K562 (cell line): ENCODE measurements around the gene ARL3. TPM values are rescaled to one million over a fixed set of nuclear protein-coding genes. Genes with fewer than 3 reads are reported as not detected.

Experiments
- BDP1 ChIP-seq: IDR thresholded peaks from 3 replicates; pipeline ENCODE4 v1.6.1; 2011; ENCODE audit not compliant: insufficient read length, insufficient read depth
- CHD2 ChIP-seq: IDR thresholded peaks from 2 replicates; pipeline ENCODE4 v1.6.1; 2011; ENCODE audit warnings: low read depth, low read length
- CREM ChIP-seq: IDR thresholded peaks from 2 replicates; pipeline ENCODE4 v1.6.1; 2014; ENCODE audit warnings: antibody characterized with exemption, low read depth
- FOXM1 ChIP-seq, 2 experiments: fragments of 450-650 bp in 1 of 2; sonication (generic) in 1 of 2; formaldehyde crosslinking in 1 of 2; IDR thresholded peaks; 2 replicates each; pipeline versions ENCODE4 v1.6.1 to v1.9.0; 2017 to 2022; ENCODE audit warnings: low read depth in 2 of 2, mild to moderate bottlenecking in 2 of 2, missing genetic modification reagents in 1 of 2, moderate library complexity in 1 of 2
- MYC ChIP-seq, 2 experiments: fragments of 250-450 bp in 1 of 2; sonication (Bioruptor Pico) in 1 of 2; IDR thresholded peaks; 2 replicates each; pipeline versions ENCODE4 v1.5.1 to v1.6.1; 2012 to 2021; ENCODE audit warnings: low read depth in 2 of 2, borderline replicate concordance in 1 of 2, improper control_type of control experiment in 1 of 2, low read length in 1 of 2, mild to moderate bottlenecking in 1 of 2, moderate library complexity in 1 of 2
- NCOR1 ChIP-seq: fragments of 450-650 bp; IDR thresholded peaks from 2 replicates; pipeline ENCODE4 v1.6.1; 2016; ENCODE audit warnings: mild to moderate bottlenecking, moderate library complexity
- PCBP1 ChIP-seq: fragments of 200-400 bp; formaldehyde crosslinking; IDR thresholded peaks from 2 replicates; pipeline ENCODE4 v1.6.1; 2018; ENCODE audit warnings: mild to moderate bottlenecking, low read depth, low read length; ENCODE audit not compliant: poor library complexity, severe bottlenecking
- PCBP2 ChIP-seq: fragments of 200-400 bp; formaldehyde crosslinking; IDR thresholded peaks from 2 replicates; pipeline ENCODE4 v1.6.1; 2018; ENCODE audit warnings: low read length, low read depth, mild to moderate bottlenecking, moderate library complexity; ENCODE audit not compliant: poor library complexity, severe bottlenecking
- POLR2A ChIP-seq: fragments of 450-650 bp; conservative IDR thresholded peaks from 2 replicates; pipeline ENCODE4 v1.6.1; 2016
- RBM14 ChIP-seq: fragments of 200-400 bp; formaldehyde crosslinking; IDR thresholded peaks from 2 replicates; pipeline ENCODE4 v1.6.1; 2018; ENCODE audit warnings: low read depth, mild to moderate bottlenecking, low read length, moderate library complexity, borderline replicate concordance; ENCODE audit not compliant: insufficient read depth
- RFX7 ChIP-seq: fragments of 250-450 bp; sonication (Bioruptor Pico); IDR thresholded peaks from 2 replicates; pipeline ENCODE4 v1.5.1; 2021; ENCODE audit warnings: mild to moderate bottlenecking
- RNF2 ChIP-seq: sonication (generic); IDR thresholded peaks from 2 replicates; pipeline ENCODE4 v1.6.1; 2016
- RUNX1 ChIP-seq: sonication (generic); IDR thresholded peaks from 2 replicates; pipeline ENCODE4 v1.6.1; 2016; ENCODE audit warnings: antibody characterized with exemption, low read depth
- polyA plus RNA-seq, 8 experiments: library from polyadenylated mRNA; depleted of rRNA in 4 of 8; stranded (reverse) in 5 of 8; unstranded in 3 of 8; fragments of >200 nt; fragmentation: Nextera tagmentation in 2 of 8; fragmentation: Illumina TruSeq in 1 of 8; extraction: Ambion mirVana in 2 of 8; extraction: Trizol in 1 of 8; gene quantifications; 2 replicates each; pipeline versions ENCODE4 v1.2.1 to v1.2.3, GENCODE V29; 2011 to 2014; ENCODE audit warnings: inconsistent platforms in 1 of 8, missing spikeins in 1 of 8
- total RNA-seq, 7 experiments: library from RNA; depleted of rRNA in 6 of 7; stranded (reverse); fragments of >200 nt in 6 of 7; fragmentation: Illumina TruSeq in 2 of 7; extraction: Trizol in 2 of 7; gene quantifications; 2 replicates each; pipeline versions ENCODE4 v1.2.1 to v1.2.3, GENCODE V29; 2011 to 2021; ENCODE audit warnings: low replicate concordance in 1 of 7
- TF ChIP-seq, protein P1 (sequence below): fragments of 450-650 bp; IDR thresholded peaks from 2 replicates; pipeline ENCODE4 v1.6.1; 2017; ENCODE audit warnings: antibody characterized with exemption, mild to moderate bottlenecking
- TF ChIP-seq, protein P2 (sequence below): fragments of 450-650 bp; formaldehyde crosslinking; IDR thresholded peaks from 2 replicates; pipeline ENCODE4 v1.4.0; 2020; ENCODE audit warnings: mild to moderate bottlenecking, moderate library complexity
- TF ChIP-seq, protein P3 (sequence below), 2 experiments: fragments of 250-450 bp in 1 of 2; fragments of 450-650 bp in 1 of 2; sonication (Bioruptor Pico) in 1 of 2; IDR thresholded peaks; 2 replicates each; pipeline versions ENCODE4 v1.6.1 to v1.8.0; 2016 to 2021; ENCODE audit warnings: mild to moderate bottlenecking in 2 of 2, moderate library complexity in 2 of 2, missing compliant biosample characterization in 1 of 2, missing genetic modification characterization in 1 of 2

The ARL3 gene
- total and polyA plus RNA-seq, 9 of the 15 experiments (the other 6 are each of a cell fraction or from before 2014, with no cell fraction given): 2.9 to 8.9 (median 4.8) TPM

DNA sequence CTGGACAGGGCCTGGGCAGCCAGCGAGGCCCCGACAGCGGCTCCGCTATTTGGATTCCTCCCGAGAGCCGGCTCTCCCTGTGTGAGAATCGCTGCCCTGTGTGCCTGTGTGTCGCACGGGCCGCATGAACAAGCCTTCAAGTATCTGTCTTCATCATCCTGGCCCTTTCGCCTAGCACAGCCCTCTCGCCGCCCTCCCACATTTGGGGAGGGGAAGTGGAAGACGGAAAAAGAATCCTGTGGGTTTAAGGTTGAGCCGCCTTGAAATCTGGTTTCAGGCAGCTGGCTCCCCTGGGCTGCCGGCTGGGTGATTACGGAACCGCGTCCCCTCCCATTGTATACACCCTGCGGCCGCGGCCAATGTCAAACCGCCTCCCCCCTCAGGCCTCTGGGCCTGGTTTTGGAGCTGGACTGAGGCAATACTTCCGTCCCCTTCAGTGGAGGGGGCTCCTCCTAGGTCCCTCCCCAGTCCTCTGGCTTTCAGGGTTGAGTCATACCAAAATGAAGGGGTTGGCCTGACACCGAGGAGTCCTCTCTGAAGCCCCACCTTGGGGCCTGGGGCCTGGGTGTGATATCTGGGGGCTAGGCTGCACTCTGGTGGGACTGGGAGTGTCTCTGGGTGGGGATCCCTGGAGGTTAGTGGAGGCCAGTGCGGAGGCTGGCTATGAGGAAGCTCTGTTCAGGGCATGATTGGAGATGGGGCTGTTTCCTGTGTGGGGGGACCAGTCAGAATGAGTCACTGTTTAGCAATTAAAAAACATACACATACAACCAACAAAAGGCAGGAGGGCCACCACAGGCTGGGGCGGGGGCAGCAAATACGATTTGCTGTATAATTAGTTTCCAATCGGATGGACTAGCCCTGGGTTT lies 68.2 kb downstream of the ARL3 start (continued):
- TF ChIP-seq RNF2 (peak; percentile 57; the same call in 1 of the 2 replicates), MYC (IDR thresholded peaks at IDR 0.05; ENCODE audit: low read depth, low read length) (peak; percentile 35), MYC (CRISPR knock-in tag; IDR thresholded peaks at IDR 0.05; ENCODE audit: borderline replicate concordance, low read depth) (no peak), POLR2A (peak; percentile 69), PCBP2 (no peak), RBM14 (no peak), BDP1 (no peak), RFX7 (CRISPR knock-in tag) (no peak), CREM (peak; percentile 27; the same call in 1 of the 2 replicates), CHD2 (no peak), RUNX1 (no peak), PCBP1 (no peak), FOXM1 (IDR thresholded peaks at IDR 0.05; ENCODE audit: low read depth) (0 out of 2 replicates have a peak, but pooled peaks have one; percentile 37), FOXM1 (CRISPR knock-in tag; IDR thresholded peaks at IDR 0.05; ENCODE audit: low read depth) (no peak), NCOR1 (peak; percentile 35; the same call in 1 of the 2 replicates)
- TF ChIP-seq, protein P1, sequence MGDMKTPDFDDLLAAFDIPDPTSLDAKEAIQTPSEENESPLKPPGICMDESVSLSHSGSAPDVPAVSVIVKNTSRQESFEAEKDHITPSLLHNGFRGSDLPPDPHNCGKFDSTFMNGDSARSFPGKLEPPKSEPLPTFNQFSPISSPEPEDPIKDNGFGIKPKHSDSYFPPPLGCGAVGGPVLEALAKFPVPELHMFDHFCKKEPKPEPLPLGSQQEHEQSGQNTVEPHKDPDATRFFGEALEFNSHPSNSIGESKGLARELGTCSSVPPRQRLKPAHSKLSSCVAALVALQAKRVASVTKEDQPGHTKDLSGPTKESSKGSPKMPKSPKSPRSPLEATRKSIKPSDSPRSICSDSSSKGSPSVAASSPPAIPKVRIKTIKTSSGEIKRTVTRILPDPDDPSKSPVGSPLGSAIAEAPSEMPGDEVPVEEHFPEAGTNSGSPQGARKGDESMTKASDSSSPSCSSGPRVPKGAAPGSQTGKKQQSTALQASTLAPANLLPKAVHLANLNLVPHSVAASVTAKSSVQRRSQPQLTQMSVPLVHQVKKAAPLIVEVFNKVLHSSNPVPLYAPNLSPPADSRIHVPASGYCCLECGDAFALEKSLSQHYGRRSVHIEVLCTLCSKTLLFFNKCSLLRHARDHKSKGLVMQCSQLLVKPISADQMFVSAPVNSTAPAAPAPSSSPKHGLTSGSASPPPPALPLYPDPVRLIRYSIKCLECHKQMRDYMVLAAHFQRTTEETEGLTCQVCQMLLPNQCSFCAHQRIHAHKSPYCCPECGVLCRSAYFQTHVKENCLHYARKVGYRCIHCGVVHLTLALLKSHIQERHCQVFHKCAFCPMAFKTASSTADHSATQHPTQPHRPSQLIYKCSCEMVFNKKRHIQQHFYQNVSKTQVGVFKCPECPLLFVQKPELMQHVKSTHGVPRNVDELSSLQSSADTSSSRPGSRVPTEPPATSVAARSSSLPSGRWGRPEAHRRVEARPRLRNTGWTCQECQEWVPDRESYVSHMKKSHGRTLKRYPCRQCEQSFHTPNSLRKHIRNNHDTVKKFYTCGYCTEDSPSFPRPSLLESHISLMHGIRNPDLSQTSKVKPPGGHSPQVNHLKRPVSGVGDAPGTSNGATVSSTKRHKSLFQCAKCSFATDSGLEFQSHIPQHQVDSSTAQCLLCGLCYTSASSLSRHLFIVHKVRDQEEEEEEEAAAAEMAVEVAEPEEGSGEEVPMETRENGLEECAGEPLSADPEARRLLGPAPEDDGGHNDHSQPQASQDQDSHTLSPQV: 0 out of 2 replicates have a peak, but pooled peaks have one; percentile 43
- TF ChIP-seq, protein P2, sequence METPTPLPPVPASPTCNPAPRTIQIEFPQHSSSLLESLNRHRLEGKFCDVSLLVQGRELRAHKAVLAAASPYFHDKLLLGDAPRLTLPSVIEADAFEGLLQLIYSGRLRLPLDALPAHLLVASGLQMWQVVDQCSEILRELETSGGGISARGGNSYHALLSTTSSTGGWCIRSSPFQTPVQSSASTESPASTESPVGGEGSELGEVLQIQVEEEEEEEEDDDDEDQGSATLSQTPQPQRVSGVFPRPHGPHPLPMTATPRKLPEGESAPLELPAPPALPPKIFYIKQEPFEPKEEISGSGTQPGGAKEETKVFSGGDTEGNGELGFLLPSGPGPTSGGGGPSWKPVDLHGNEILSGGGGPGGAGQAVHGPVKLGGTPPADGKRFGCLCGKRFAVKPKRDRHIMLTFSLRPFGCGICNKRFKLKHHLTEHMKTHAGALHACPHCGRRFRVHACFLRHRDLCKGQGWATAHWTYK (CRISPR knock-in tag): no peak
- TF ChIP-seq, protein P3, sequence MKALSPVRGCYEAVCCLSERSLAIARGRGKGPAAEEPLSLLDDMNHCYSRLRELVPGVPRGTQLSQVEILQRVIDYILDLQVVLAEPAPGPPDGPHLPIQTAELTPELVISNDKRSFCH (CRISPR knock-in tag; IDR thresholded peaks at IDR 0.05): no peak
- TF ChIP-seq, protein P3 (tag; IDR thresholded peaks at IDR 0.05): peak; percentile 40; the same call in 1 of the 2 replicates
- TF ChIP-seq, all 486 proteins: peak for 86
